Measurements from ENCODE around the gene SENP2. TPM values are rescaled to one million over a fixed set of nuclear protein-coding genes. Genes with fewer than 3 reads are reported as not detected.

Gene SENP2
- total RNA-seq, 1 experiment from 2014 or later = 52.7 TPM

- intact Hi-C loops (cut with micrococcal nuclease; ENCODE audit: unreplicated experiment) = no loop called here
- H3K27ac ChIP-seq (ENCODE audit: low read length) = no peak overlapping the region
- no peak overlapping the region for H3K4me3 ChIP-seq (ENCODE audit: low read depth in 2 of 2, low read length in 2 of 2)
- H3K4me1 ChIP-seq (ENCODE audit: control insufficient read depth, insufficient read depth, low read length) = peaks cover 13% of the 10 kb centered on the region
- H3K36me3 ChIP-seq (ENCODE audit: control insufficient read depth, insufficient read depth, low read length) = no peaks in the 10 kb centered on the region
- in situ Hi-C loops (cut with HindIII; ENCODE audit: low pct_unique_long_range_greater_than_20kb, low sequenced_read_pairs) = no loop called here
- H3K27me3 ChIP-seq (ENCODE audit: control insufficient read depth, insufficient read depth, low read length) = no peaks in the 10 kb centered on the region
- DNase-seq (ENCODE audit: low read depth, low spot score) (no peak), ATAC-seq (no peak)
- CTCF ChIA-PET = no interaction called here
- BruUV-seq (replicated peaks) = no TSS peak
- no peaks in the 10 kb centered on the region for H3K9me3 ChIP-seq (ENCODE audit: control insufficient read depth, insufficient read depth, low read depth, low read length)
- POLR2A ChIA-PET = interaction anchor here (0.6 kb wide), 1 partner anchor 78 kb away, joined by 6 read pairs; no protein-coding TSS in a partner anchor
- TF ChIP-seq POLR2AphosphoS5 (IDR thresholded peaks at IDR 0.05; ENCODE audit: low read depth, low read length) (no peak), TCF7L2 (IDR thresholded peaks at IDR 0.05; ENCODE audit: low read depth, low read length) (no peak), REST (IDR thresholded peaks at IDR 0.05; ENCODE audit: insufficient read depth in 1 of 2, low read depth in 2 of 2, low read length in 1 of 2) (no peak), CTCF (IDR thresholded peaks at IDR 0.05) (no peak)
These were observed 24.6 kb upstream of the SENP2 start for GRCh38 chr3:185561374-185561943.

DNA sequence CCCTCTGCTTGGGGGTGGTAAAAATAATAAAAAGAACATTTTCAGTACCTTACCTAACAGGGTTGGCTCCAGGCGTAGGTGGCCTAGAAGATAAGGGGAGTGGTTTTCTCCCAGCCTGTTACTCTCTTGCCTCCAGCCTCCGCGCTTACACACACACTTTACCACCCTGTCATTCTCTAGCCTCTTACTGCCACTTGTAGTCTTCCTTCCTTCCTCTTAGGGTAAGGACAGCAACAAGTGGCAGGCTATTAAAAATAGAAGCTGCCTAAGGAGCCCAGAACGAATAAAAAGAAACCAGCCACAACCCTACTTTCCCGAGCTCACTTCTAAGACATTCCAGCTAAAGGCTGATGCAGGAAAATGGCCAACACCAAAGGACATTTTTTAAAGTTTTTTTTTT is 24.1 kb upstream of the SENP2 start:
- intact Hi-C loops (cut with micrococcal nuclease; ENCODE audit: unreplicated experiment) = no loop called here
- H3K9me3 ChIP-seq (ENCODE audit: control insufficient read depth, insufficient read depth, low read depth, low read length) = no peaks in the 10 kb centered on the region
- no peak for TF ChIP-seq SIN3A (IDR thresholded peaks at IDR 0.05; ENCODE audit: borderline replicate concordance, insufficient read depth, low read depth, low read length)
- TF ChIP-seq REST (IDR thresholded peaks at IDR 0.05; ENCODE audit: insufficient read depth in 1 of 2, low read depth in 2 of 2, low read length in 1 of 2) = no peak
- no peak for TF ChIP-seq TCF7L2 (IDR thresholded peaks at IDR 0.05; ENCODE audit: low read depth, low read length)
- TF ChIP-seq POLR2AphosphoS5 (IDR thresholded peaks at IDR 0.05; ENCODE audit: low read depth, low read length) = no peak
- TF ChIP-seq CTCF (IDR thresholded peaks at IDR 0.05) = no peak
- no TSS peak for BruUV-seq (replicated peaks)
- H3K4me1 ChIP-seq (ENCODE audit: control insufficient read depth, insufficient read depth, low read length) = peaks cover 13% of the 10 kb centered on the region
- no peaks in the 10 kb centered on the region for H3K36me3 ChIP-seq (ENCODE audit: control insufficient read depth, insufficient read depth, low read length)
- DNase-seq (ENCODE audit: low read depth, low spot score) (no peak), ATAC-seq (no peak)
- H3K27me3 ChIP-seq (ENCODE audit: control insufficient read depth, insufficient read depth, low read length) = no peaks in the 10 kb centered on the region
- H3K4me3 ChIP-seq (ENCODE audit: low read depth in 2 of 2, low read length in 2 of 2) = no peak overlapping the region
- ChIA-PET CTCF (no interaction called here), POLR2A (interaction anchor here (0.6 kb wide), 1 partner anchor 78 kb away, joined by 6 read pairs; no protein-coding TSS in a partner anchor)
- no peak overlapping the region for H3K27ac ChIP-seq (ENCODE audit: low read length)
- in situ Hi-C loops (cut with HindIII; ENCODE audit: low pct_unique_long_range_greater_than_20kb, low sequenced_read_pairs) = no loop called here
